ENCODE data around the gene HSPE1.

Gene HSPE1

GRCh38 chr2:197498937-197499593 is 1.1 kb upstream of the HSPE1 start:
- H3K27me3 ChIP-seq (ENCODE audit: control insufficient read depth, insufficient read depth, low read length), result no peaks in the 10 kb centered on the region
- peaks cover 76% of the 10 kb centered on the region for H3K36me3 ChIP-seq (ENCODE audit: control insufficient read depth, insufficient read depth, low read length)
- peaks cover 20% of the 10 kb centered on the region for H3K4me1 ChIP-seq (ENCODE audit: control insufficient read depth, insufficient read depth, low read length)
- H3K9ac ChIP-seq (ENCODE audit: low read length), result peak overlapping the region; percentile 95
- H3K4me3 ChIP-seq (ENCODE audit: low read depth, low read length), result peak overlapping the region; percentile 89
- peak overlapping the region; percentile 96 for H3K27ac ChIP-seq (ENCODE audit: low read depth, low read length)
- no peaks in the 10 kb centered on the region for H3K9me3 ChIP-seq (ENCODE audit: control insufficient read depth, insufficient read depth, low read depth, low read length)

GRCh38 chr2:197500503-197501131 is 438 bp downstream of the HSPE1 start:
- Histone ChIP-seq H3K27ac (ENCODE audit: low read depth, low read length) (peak overlapping the region; percentile 96), H3K4me3 (ENCODE audit: low read depth, low read length) (peak overlapping the region; percentile 89), H3K4me1 (ENCODE audit: control insufficient read depth, insufficient read depth, low read length) (peaks cover 20% of the 10 kb centered on the region), H3K27me3 (ENCODE audit: control insufficient read depth, insufficient read depth, low read length) (no peaks in the 10 kb centered on the region), H3K36me3 (ENCODE audit: control insufficient read depth, insufficient read depth, low read length) (peaks cover 70% of the 10 kb centered on the region), H3K9me3 (ENCODE audit: control insufficient read depth, insufficient read depth, low read depth, low read length) (no peaks in the 10 kb centered on the region), H3K9ac (ENCODE audit: low read length) (peak overlapping the region; percentile 95)

DNA sequence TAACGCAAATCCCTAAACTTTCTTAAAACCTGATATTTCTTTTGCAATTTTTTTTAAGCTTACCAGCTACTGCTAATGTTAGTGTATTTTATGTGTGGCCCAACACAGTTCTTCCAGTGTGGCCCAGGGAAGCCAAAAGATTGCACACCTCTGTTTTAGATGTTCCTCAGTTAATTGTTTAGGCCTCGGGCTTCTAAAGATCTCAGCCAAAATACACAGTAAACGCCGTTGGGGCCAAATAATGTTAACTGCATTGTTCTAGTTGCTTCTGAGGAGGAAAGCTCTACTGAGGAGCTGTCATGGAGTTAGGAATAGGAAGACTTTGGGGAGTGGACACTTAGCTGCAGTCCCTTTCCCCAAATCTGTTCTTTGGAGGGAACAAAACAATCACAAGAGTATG is 2.0 kb downstream of the HSPE1 start:
- H3K27me3 ChIP-seq (ENCODE audit: control insufficient read depth, insufficient read depth, low read length), result no peaks in the 10 kb centered on the region
- peaks cover 9% of the 10 kb centered on the region for H3K4me1 ChIP-seq (ENCODE audit: control insufficient read depth, insufficient read depth, low read length)
- no peak overlapping the region for H3K9ac ChIP-seq (ENCODE audit: low read length)
- no peaks in the 10 kb centered on the region for H3K9me3 ChIP-seq (ENCODE audit: control insufficient read depth, insufficient read depth, low read depth, low read length)
- no peak overlapping the region for H3K27ac ChIP-seq (ENCODE audit: low read depth, low read length)
- peaks cover 57% of the 10 kb centered on the region for H3K36me3 ChIP-seq (ENCODE audit: control insufficient read depth, insufficient read depth, low read length)
- H3K4me3 ChIP-seq (ENCODE audit: low read depth, low read length), result peak overlapping the region; percentile 89; the same call in 1 of the 2 replicates

- Histone ChIP-seq H3K36me3 (ENCODE audit: control insufficient read depth, insufficient read depth, low read length) (peaks cover 53% of the 10 kb centered on the region), H3K9me3 (ENCODE audit: control insufficient read depth, insufficient read depth, low read depth, low read length) (no peaks in the 10 kb centered on the region), H3K4me1 (ENCODE audit: control insufficient read depth, insufficient read depth, low read length) (peaks cover 4% of the 10 kb centered on the region; the same call in 1 of the 2 replicates), H3K4me3 (ENCODE audit: low read depth, low read length) (no peak overlapping the region; the same call in 1 of the 2 replicates), H3K27me3 (ENCODE audit: control insufficient read depth, insufficient read depth, low read length) (no peaks in the 10 kb centered on the region), H3K9ac (ENCODE audit: low read length) (no peak overlapping the region), H3K27ac (ENCODE audit: low read depth, low read length) (no peak overlapping the region)
These were observed 2.5 kb downstream of the HSPE1 start for GRCh38 chr2:197502685-197503084.

- Histone ChIP-seq H3K9ac (ENCODE audit: low read length) (no peak overlapping the region), H3K4me1 (ENCODE audit: control insufficient read depth, insufficient read depth, low read length) (no peaks in the 10 kb centered on the region), H3K9me3 (ENCODE audit: control insufficient read depth, insufficient read depth, low read depth, low read length) (no peaks in the 10 kb centered on the region), H3K27me3 (ENCODE audit: control insufficient read depth, insufficient read depth, low read length) (no peaks in the 10 kb centered on the region), H3K27ac (ENCODE audit: low read depth, low read length) (no peak overlapping the region), H3K4me3 (ENCODE audit: low read depth, low read length) (no peak overlapping the region), H3K36me3 (ENCODE audit: control insufficient read depth, insufficient read depth, low read length) (peaks cover 40% of the 10 kb centered on the region)
These were observed 3.8 kb downstream of the HSPE1 start for GRCh38 chr2:197504000-197504399.

GRCh38 chr2:197504512-197504911 is 4.3 kb downstream of the HSPE1 start:
- H3K9ac ChIP-seq (ENCODE audit: low read length), result no peak overlapping the region
- no peaks in the 10 kb centered on the region for H3K9me3 ChIP-seq (ENCODE audit: control insufficient read depth, insufficient read depth, low read depth, low read length)
- no peak overlapping the region for H3K4me3 ChIP-seq (ENCODE audit: low read depth, low read length)
- H3K27me3 ChIP-seq (ENCODE audit: control insufficient read depth, insufficient read depth, low read length), result no peaks in the 10 kb centered on the region
- H3K27ac ChIP-seq (ENCODE audit: low read depth, low read length), result no peak overlapping the region
- peaks cover 38% of the 10 kb centered on the region for H3K36me3 ChIP-seq (ENCODE audit: control insufficient read depth, insufficient read depth, low read length)
- no peaks in the 10 kb centered on the region for H3K4me1 ChIP-seq (ENCODE audit: control insufficient read depth, insufficient read depth, low read length)

- H3K27me3 ChIP-seq (ENCODE audit: control insufficient read depth, insufficient read depth, low read length), result no peaks in the 10 kb centered on the region
- no peak overlapping the region for H3K4me3 ChIP-seq (ENCODE audit: low read depth, low read length)
- H3K9ac ChIP-seq (ENCODE audit: low read length), result no peak overlapping the region
- H3K36me3 ChIP-seq (ENCODE audit: control insufficient read depth, insufficient read depth, low read length), result peaks cover 36% of the 10 kb centered on the region
- H3K27ac ChIP-seq (ENCODE audit: low read depth, low read length), result no peak overlapping the region
- no peaks in the 10 kb centered on the region for H3K4me1 ChIP-seq (ENCODE audit: control insufficient read depth, insufficient read depth, low read length)
- no peaks in the 10 kb centered on the region for H3K9me3 ChIP-seq (ENCODE audit: control insufficient read depth, insufficient read depth, low read depth, low read length)
These were observed 6.5 kb downstream of the HSPE1 start for GRCh38 chr2:197506658-197507057.

DNA sequence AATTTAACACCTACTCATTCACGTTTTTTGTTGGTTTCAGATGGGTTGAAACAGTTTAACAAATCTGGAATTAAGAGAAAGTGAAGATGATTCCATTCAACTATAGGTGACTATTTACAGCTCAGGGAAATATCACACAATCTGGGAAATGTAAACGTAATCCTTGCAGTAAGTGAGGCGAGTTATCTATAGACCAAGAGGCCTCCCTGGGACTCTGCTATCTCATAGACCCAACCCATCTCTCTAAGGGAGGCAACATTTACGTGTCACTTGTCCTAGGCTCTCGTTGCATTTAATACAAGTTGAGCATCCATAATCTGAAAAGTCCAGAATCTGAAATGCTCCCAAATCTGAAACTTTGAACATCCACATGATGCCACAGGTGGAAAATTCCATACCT is 13.7 kb downstream of the HSPE1 start:
- Histone ChIP-seq H3K4me1 (ENCODE audit: control insufficient read depth, insufficient read depth, low read length) (peaks cover 9% of the 10 kb centered on the region), H3K36me3 (ENCODE audit: control insufficient read depth, insufficient read depth, low read length) (no peaks in the 10 kb centered on the region), H3K4me3 (ENCODE audit: low read depth, low read length) (no peak overlapping the region), H3K27ac (ENCODE audit: low read depth, low read length) (no peak overlapping the region), H3K9ac (ENCODE audit: low read length) (no peak overlapping the region), H3K9me3 (ENCODE audit: control insufficient read depth, insufficient read depth, low read depth, low read length) (no peaks in the 10 kb centered on the region), H3K27me3 (ENCODE audit: control insufficient read depth, insufficient read depth, low read length) (no peaks in the 10 kb centered on the region)

DNA sequence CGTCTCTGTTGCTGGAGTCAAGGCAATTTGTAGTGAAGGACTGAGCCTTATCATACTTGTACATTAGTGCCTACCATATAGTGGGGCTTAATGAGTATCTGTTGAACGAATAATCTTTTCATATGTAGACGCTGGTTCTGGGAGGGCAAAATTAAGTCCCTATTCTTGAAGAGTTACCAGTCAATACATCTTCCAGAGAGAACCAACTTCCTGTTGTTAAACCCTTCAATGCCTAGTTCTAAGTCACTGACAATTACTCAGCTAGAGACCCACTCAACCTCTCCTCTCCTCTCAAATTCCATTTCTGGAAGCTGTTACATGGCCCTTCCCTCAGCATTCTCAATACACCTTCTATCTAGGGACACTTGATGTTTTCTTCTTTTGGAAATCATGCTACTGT is 14.6 kb downstream of the HSPE1 start:
- Histone ChIP-seq H3K9me3 (ENCODE audit: control insufficient read depth, insufficient read depth, low read depth, low read length) (no peaks in the 10 kb centered on the region), H3K4me1 (ENCODE audit: control insufficient read depth, insufficient read depth, low read length) (peaks cover 9% of the 10 kb centered on the region), H3K27me3 (ENCODE audit: control insufficient read depth, insufficient read depth, low read length) (no peaks in the 10 kb centered on the region), H3K9ac (ENCODE audit: low read length) (no peak overlapping the region), H3K36me3 (ENCODE audit: control insufficient read depth, insufficient read depth, low read length) (peaks cover 6% of the 10 kb centered on the region; the same call in 1 of the 2 replicates), H3K27ac (ENCODE audit: low read depth, low read length) (no peak overlapping the region), H3K4me3 (ENCODE audit: low read depth, low read length) (peak overlapping the region; percentile 88)

DNA sequence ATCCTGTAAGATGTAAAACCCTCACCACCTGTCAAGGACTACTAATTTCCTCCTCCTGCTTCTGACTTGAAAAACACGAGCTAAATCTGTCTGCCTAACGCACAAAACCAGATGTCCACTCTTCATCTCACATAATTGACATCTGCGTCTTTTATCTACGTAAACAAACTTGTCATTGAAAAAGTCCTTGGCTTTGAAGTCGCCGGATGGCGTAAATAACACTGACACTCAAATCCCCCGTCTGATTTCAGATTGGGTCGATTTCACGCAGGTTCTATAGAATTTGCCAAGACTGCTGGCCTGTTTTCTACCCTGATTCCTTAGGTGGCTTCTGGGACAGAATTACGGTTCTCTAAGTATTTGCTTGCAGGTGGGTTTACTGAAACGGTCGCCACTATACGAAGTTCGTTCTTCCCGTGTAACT is 15.1 kb downstream of the HSPE1 start:
- peak overlapping the region; percentile 11; the same call in 1 of the 2 replicates for H3K27ac ChIP-seq (ENCODE audit: low read depth, low read length)
- H3K36me3 ChIP-seq (ENCODE audit: control insufficient read depth, insufficient read depth, low read length), result peaks cover 6% of the 10 kb centered on the region; the same call in 1 of the 2 replicates
- H3K9ac ChIP-seq (ENCODE audit: low read length), result peak overlapping the region; percentile 51

DNA sequence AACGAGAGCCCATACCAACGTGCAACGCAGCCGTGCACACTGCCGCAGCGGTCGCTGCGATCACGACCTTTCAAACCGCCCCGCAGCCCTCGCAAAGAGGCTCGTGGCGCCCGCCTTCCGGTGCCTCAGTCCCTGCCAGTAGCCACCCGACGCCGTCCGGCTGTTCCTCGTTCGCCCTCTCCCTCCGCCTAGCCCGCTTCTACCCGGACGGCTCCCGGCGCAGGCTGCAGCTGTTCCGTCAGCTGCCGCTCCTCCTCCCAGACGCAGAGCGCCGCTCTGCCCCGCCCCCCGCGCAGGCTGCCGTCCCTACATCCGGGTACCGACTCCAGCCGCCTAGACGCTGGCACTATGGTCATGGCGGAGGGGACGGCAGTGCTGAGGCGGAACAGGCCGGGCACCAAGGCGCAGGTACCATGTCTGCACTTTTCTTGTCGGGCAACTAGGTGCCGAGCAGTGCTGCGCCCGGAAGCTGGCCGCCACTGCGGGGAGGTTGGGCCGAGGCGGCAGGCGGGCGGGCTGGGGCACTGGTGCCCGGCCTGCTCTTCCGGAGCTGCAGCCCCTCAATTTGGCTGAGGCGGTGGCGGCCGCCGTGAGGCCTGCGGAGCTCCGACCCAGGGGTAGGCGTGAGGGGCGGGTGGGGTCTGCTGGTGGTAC is 15.7 kb downstream of the HSPE1 start, which contains the start of gene MOB4:
MOB4 (plus strand) TSS at position 328 of the 654 bp plus-strand sequence; CDS start at position 349, 21 bp downstream.
- Histone ChIP-seq H3K4me1 (ENCODE audit: control insufficient read depth, insufficient read depth, low read length) (peaks cover 9% of the 10 kb centered on the region), H3K4me3 (ENCODE audit: low read depth, low read length) (peak within 1 kb of the TSS; percentile 88), H3K9me3 (ENCODE audit: control insufficient read depth, insufficient read depth, low read depth, low read length) (no peaks in the 10 kb centered on the region)

More for the DNA sequence above, 15.1 kb downstream of the HSPE1 start:
- Histone ChIP-seq H3K4me1 (ENCODE audit: control insufficient read depth, insufficient read depth, low read length) (peaks cover 9% of the 10 kb centered on the region), H3K9me3 (ENCODE audit: control insufficient read depth, insufficient read depth, low read depth, low read length) (no peaks in the 10 kb centered on the region), H3K4me3 (ENCODE audit: low read depth, low read length) (peak overlapping the region; percentile 88), H3K27me3 (ENCODE audit: control insufficient read depth, insufficient read depth, low read length) (no peaks in the 10 kb centered on the region)

More for the DNA sequence above, 15.7 kb downstream of the HSPE1 start, which contains the start of gene MOB4:
- Histone ChIP-seq H3K27ac (ENCODE audit: low read depth, low read length) (peak within 1 kb of the TSS; percentile 56; the same call in 1 of the 2 replicates), H3K27me3 (ENCODE audit: control insufficient read depth, insufficient read depth, low read length) (no peaks in the 10 kb centered on the region), H3K9ac (ENCODE audit: low read length) (peak within 1 kb of the TSS; percentile 94), H3K36me3 (ENCODE audit: control insufficient read depth, insufficient read depth, low read length) (peaks cover 6% of the 10 kb centered on the region; the same call in 1 of the 2 replicates)

All from HUES6 (cell line).